ENCODE measurements around the gene MYO1G.

The MYO1G gene

GRCh38 chr7:44955733-44956132 is 23.1 kb downstream of the MYO1G start:
- no peak overlapping the region for H3K4me3 ChIP-seq (replicated peaks; ENCODE audit: low read depth, low read length)
- no peak for TF ChIP-seq CTCF (IDR thresholded peaks at IDR 0.05; ENCODE audit: low read length, missing control alignments)
- DNase-seq (ENCODE audit: low read depth): peak; percentile 10

GRCh38 chr7:44953156-44953555 is 25.7 kb downstream of the MYO1G start:
- DNase-seq (ENCODE audit: low read depth): no peak
- no peak overlapping the region for H3K4me3 ChIP-seq (replicated peaks; ENCODE audit: low read depth, low read length)
- TF ChIP-seq CTCF (IDR thresholded peaks at IDR 0.05; ENCODE audit: low read length, missing control alignments): no peak

GRCh38 chr7:44949303-44949702 is 29.5 kb downstream of the MYO1G start:
- TF ChIP-seq CTCF (IDR thresholded peaks at IDR 0.05; ENCODE audit: low read length, missing control alignments): no peak
- no peak overlapping the region for H3K4me3 ChIP-seq (replicated peaks; ENCODE audit: low read depth, low read length)
- DNase-seq (ENCODE audit: low read depth): no peak

GRCh38 chr7:44945479-44945878 is 33.3 kb downstream of the MYO1G start:
- no peak for DNase-seq (ENCODE audit: low read depth)
- H3K4me3 ChIP-seq (replicated peaks; ENCODE audit: low read depth, low read length): no peak overlapping the region
- no peak for TF ChIP-seq CTCF (IDR thresholded peaks at IDR 0.05; ENCODE audit: low read length, missing control alignments)

GRCh38 chr7:44944821-44945220 is 34.0 kb downstream of the MYO1G start:
- DNase-seq (ENCODE audit: low read depth): no peak
- H3K4me3 ChIP-seq (replicated peaks; ENCODE audit: low read depth, low read length): no peak overlapping the region
- TF ChIP-seq CTCF (IDR thresholded peaks at IDR 0.05; ENCODE audit: low read length, missing control alignments): no peak

- H3K4me3 ChIP-seq (replicated peaks; ENCODE audit: low read depth, low read length): no peak overlapping the region
- DNase-seq (ENCODE audit: low read depth): no peak
- no peak for TF ChIP-seq CTCF (IDR thresholded peaks at IDR 0.05; ENCODE audit: low read length, missing control alignments)
These were observed 35.2 kb downstream of the MYO1G start for GRCh38 chr7:44943631-44944030.

GRCh38 chr7:44937426-44937825 is 41.4 kb downstream of the MYO1G start:
- H3K4me3 ChIP-seq (replicated peaks; ENCODE audit: low read depth, low read length): no peak overlapping the region

More at GRCh38 chr7:44937426-44937825, 41.4 kb downstream of the MYO1G start:
- TF ChIP-seq CTCF (IDR thresholded peaks at IDR 0.05; ENCODE audit: low read length, missing control alignments): no peak
- DNase-seq (ENCODE audit: low read depth): no peak
